GM10266 (cell line): ENCODE results near the gene TES.

Experiments used
- DNase-seq: peaks from one replicate; pipeline ENCODE4 v3.0.0; 2012; ENCODE audit errors: extremely low spot score
- CTCF ChIP-seq: IDR thresholded peaks from 2 replicates; pipeline ENCODE4 v1.5.1; 2012; ENCODE audit warnings: mild to moderate bottlenecking, low read depth; ENCODE audit not compliant: control insufficient read depth, insufficient read depth; ENCODE audit errors: missing control alignments

The TES gene

DNA sequence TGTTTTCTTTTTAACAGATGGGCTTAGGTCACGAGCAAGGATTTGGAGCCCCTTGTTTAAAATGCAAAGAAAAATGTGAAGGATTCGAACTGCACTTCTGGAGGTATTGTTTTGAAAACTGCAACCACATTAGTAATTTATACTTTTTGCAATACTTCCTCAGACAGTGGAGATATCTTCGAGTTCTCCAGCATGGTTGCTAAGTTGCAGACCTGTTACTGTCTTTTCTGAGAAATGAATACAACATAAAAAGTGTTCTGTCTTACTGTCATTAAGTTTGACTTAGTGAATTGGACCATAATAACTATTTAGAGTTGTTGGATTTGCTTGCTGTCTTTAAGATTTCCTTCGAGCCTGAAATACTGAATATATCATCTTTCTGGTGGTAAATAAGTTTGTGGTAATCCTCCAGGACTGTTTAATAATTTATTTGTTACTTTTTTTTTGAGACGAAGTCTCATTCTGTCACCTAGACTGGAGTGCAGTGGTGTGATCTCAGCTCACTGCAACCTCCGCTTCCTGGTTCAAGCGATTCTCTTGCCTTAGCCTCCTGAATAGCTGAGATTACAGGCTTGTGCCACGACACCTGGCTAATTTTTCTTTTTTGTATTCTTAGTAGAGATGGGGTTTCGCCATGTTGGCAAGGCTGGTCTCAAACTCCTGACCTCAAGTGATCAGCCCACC is 24.3 kb downstream of the TES start:
- TF ChIP-seq CTCF, result no peak
- no peak for DNase-seq

DNA sequence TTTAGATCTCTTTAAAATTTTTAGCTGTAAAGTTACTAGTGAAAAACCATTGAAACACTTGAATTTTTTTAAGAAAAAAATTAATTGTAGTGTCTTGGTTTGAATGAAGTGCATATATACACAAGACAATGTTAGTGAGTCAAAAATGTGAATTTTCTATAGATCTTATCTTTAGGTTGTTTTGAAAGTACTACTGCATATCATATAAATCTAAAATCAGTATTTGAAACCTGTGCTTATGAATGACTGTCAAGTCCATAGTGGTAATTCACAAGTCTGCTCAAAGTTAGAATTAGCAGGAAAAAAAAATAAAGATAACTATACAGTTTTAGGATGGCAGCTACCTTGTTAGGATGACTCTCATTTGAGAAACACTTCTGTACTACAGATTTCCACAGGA is 25.0 kb downstream of the TES start:
- DNase-seq, result no peak
- no peak for TF ChIP-seq CTCF

DNA sequence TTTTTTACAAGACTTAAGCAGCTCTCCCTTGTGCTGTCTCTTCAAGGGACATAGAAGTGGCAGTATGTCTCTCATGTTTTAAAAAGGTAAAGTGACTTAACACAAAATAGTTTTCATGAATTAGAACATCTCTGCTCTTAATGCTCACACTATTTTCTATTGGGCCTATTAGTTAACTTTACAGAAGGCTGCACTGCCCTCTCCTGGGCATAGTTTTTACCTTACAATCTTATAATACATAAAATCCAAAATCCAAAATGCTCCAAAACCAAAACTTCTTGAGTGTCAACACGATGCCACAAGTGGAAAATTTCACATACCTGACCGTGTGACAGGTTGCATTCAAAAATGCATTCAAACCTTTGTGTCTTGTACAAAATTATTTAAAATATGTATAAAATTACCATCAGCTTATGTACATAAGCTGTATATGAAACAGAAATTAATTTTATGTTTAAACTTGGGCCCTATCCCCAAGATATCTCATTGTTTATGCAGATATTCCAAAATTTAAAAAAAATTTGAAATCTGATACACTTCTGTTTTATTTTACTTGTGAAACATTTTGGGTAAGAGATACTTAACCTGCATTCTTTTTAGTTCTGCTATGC is 25.8 kb downstream of the TES start:
- peak; percentile 20 for DNase-seq
- peak; percentile 37 for TF ChIP-seq CTCF

DNA sequence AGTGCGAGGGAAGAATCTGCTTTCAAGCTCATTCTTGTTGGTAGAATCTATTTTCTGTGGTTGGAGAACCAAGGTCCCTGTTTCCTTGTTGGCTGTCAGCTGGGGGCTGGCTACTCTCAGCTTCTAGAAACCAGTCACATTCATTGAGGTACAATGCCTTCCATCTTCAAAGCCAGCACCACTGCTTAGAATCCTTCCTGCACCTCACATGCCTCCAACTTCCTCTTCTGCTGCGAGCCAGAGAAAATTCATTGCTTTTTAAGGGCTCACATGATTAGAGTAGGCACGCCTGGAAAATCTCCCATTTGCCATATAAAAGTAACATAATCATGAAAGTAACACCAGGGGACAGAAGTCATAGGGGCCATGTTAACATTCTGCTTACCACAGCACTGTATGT is 28.7 kb downstream of the TES start:
- no peak for DNase-seq

DNA sequence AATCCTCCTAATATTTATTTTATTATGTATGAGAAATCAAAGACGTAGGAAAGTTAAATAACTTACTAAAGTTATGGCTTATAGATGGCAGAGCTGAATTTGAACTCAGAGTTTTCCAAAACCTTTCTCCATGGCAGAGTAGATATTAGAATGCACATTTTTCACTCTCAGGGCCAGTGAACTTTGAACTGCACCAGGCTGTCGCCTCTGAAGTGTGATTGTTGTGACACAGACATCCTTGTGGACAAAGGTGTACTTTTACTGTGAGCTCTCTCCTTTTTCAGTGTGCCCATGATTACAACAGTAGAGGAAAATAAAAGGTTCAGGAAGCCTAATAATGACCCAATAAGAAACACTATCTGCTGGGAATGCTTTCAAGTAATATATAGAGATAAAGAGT is 29.1 kb downstream of the TES start:
- TF ChIP-seq CTCF, result no peak
- no peak for DNase-seq

More for the DNA sequence above, 28.7 kb downstream of the TES start:
- TF ChIP-seq CTCF, result no peak

- no peak for TF ChIP-seq CTCF
- DNase-seq, result no peak
Measured at GRCh38 chr7:116240024-116240668, 29.8 kb downstream of the TES start.

GRCh38 chr7:116241291-116241690 is 31.0 kb downstream of the TES start:
- no peak for DNase-seq
- TF ChIP-seq CTCF, result no peak
